Trophoblast cell (in vitro differentiated cells and primary cell): Measurements from ENCODE around the gene SERINC5.

Experiments used
- DNase-seq, 2 donors: peaks; one replicate each; pipeline ENCODE4 v3.0.0-alpha.2; 2016
- H2AFZ ChIP-seq: 2 replicates; pipeline ENCODE4 v1.6.1; 2013; ENCODE audit warnings: low read length, moderate library complexity, mild to moderate bottlenecking; ENCODE audit not compliant: insufficient read depth, poor library complexity
- H2AK5ac ChIP-seq: 2 replicates; pipeline ENCODE4 v1.6.1; 2013; ENCODE audit warnings: mild to moderate bottlenecking, low read length
- H2BK120ac ChIP-seq: 2 replicates; pipeline ENCODE4 v1.6.1; 2013; ENCODE audit warnings: low read length, mild to moderate bottlenecking, moderate library complexity; ENCODE audit not compliant: insufficient read depth, poor library complexity
- H2BK12ac ChIP-seq: 2 replicates; pipeline ENCODE4 v1.6.1; 2013; ENCODE audit warnings: mild to moderate bottlenecking, low read length, moderate library complexity
- H2BK5ac ChIP-seq: 2 replicates; pipeline ENCODE4 v1.6.1; 2013; ENCODE audit warnings: low read length, low read depth, moderate library complexity, mild to moderate bottlenecking; ENCODE audit not compliant: poor library complexity
- H3K14ac ChIP-seq: 2 replicates; pipeline ENCODE4 v1.6.1; 2013; ENCODE audit warnings: mild to moderate bottlenecking, low read length
- H3K18ac ChIP-seq: 2 replicates; pipeline ENCODE4 v1.6.1; 2013; ENCODE audit warnings: mild to moderate bottlenecking, low read length
- H3K23ac ChIP-seq: 2 replicates; pipeline ENCODE4 v1.6.1; 2013; ENCODE audit warnings: low read length
- H3K27ac ChIP-seq: 2 replicates; pipeline ENCODE4 v1.5.1; 2013; ENCODE audit warnings: low read depth, mild to moderate bottlenecking, inconsistent platforms, low read length, moderate library complexity
- H3K27me3 ChIP-seq: 2 replicates; pipeline ENCODE4 v1.6.1; 2013; ENCODE audit warnings: inconsistent platforms, mild to moderate bottlenecking, low read length, moderate library complexity; ENCODE audit not compliant: insufficient read depth
- H3K36me3 ChIP-seq, 2 experiments: 1 replicate in 1 of 2; 2 replicates in 1 of 2; pipeline ENCODE4 v1.6.1; 2013; ENCODE audit warnings: low read length in 2 of 2, mild to moderate bottlenecking in 2 of 2, moderate library complexity in 1 of 2; ENCODE audit not compliant: insufficient read depth in 2 of 2, control insufficient read depth in 1 of 2
- H3K4ac ChIP-seq: 2 replicates; pipeline ENCODE4 v1.6.1; 2013; ENCODE audit warnings: low read depth, mild to moderate bottlenecking, low read length, moderate library complexity
- H3K4me1 ChIP-seq, 2 experiments: 1 replicate in 1 of 2; 2 replicates in 1 of 2; pipeline ENCODE4 v1.6.1; 2013; ENCODE audit warnings: low read length in 2 of 2, mild to moderate bottlenecking in 2 of 2, moderate library complexity in 1 of 2; ENCODE audit not compliant: insufficient read depth in 2 of 2, control insufficient read depth in 1 of 2
- H3K4me2 ChIP-seq: 2 replicates; pipeline ENCODE4 v1.6.1; 2013; ENCODE audit warnings: inconsistent platforms, mild to moderate bottlenecking, low read length, moderate library complexity
- H3K4me3 ChIP-seq: 2 replicates; pipeline ENCODE4 v1.5.1; 2013; ENCODE audit warnings: mild to moderate bottlenecking, low read depth, low read length, inconsistent platforms
- H3K79me1 ChIP-seq: one replicate; pipeline ENCODE4 v1.6.1; 2013; ENCODE audit warnings: low read length
- H3K79me2 ChIP-seq: 2 replicates; pipeline ENCODE4 v1.6.1; 2013; ENCODE audit warnings: low read length, mild to moderate bottlenecking; ENCODE audit not compliant: control insufficient read depth, insufficient read depth, poor library complexity
- H3K9ac ChIP-seq: 2 replicates; pipeline ENCODE4 v1.6.1; 2013; ENCODE audit warnings: mild to moderate bottlenecking, low read length
- H3K9me3 ChIP-seq: 2 replicates; pipeline ENCODE4 v1.6.1; 2013; ENCODE audit warnings: low read depth, mild to moderate bottlenecking, control low read depth, inconsistent platforms, low read length; ENCODE audit not compliant: insufficient read depth
- H4K12ac ChIP-seq: 2 replicates; pipeline ENCODE4 v1.6.1; 2013; ENCODE audit warnings: low read depth, mild to moderate bottlenecking, low read length, moderate library complexity
- H4K8ac ChIP-seq: 2 replicates; pipeline ENCODE4 v1.6.1; 2013; ENCODE audit warnings: low read depth, mild to moderate bottlenecking, low read length, moderate library complexity
- H4K91ac ChIP-seq: one replicate; pipeline ENCODE4 v1.6.1; 2013; ENCODE audit warnings: low read depth, mild to moderate bottlenecking, low read length, moderate library complexity
- WGBS: extraction: QIAGEN DNeasy Blood & Tissue Kit; methylation state at CpG from one replicate; pipeline ENCODE4 v1.1.7; 2013; ENCODE audit warnings: missing lambda C conversion rate; ENCODE audit not compliant: insufficient read length, insufficient coverage; ENCODE audit errors: extremely low coverage; 5-methylcytosine and 5-hydroxymethylcytosine counted together

SERINC5 gene

GRCh38 chr5:80068775-80069174 is 187.1 kb downstream of the SERINC5 start:
- Histone ChIP-seq H2BK5ac (no peak overlapping the region), H3K9me3 (no peaks in the 10 kb centered on the region), H3K4ac (no peak overlapping the region), H3K4me2 (no peak overlapping the region), H3K79me1 (no peaks in the 10 kb centered on the region), H4K91ac (no peak overlapping the region), H3K27ac (no peak overlapping the region), H2BK12ac (no peak overlapping the region), H2AK5ac (no peak overlapping the region), H3K18ac (no peak overlapping the region), H2BK120ac (no peak overlapping the region), H3K23ac (no peak overlapping the region), H3K14ac (no peak overlapping the region), H4K8ac (no peak overlapping the region), H3K79me2 (no peaks in the 10 kb centered on the region), H3K36me3 (no peaks in the 10 kb centered on the region), H3K9ac (no peak overlapping the region), H2AFZ (no peak overlapping the region), H3K4me3 (no peak overlapping the region), H3K27me3 (no peaks in the 10 kb centered on the region), H3K4me1 (no peaks in the 10 kb centered on the region), H4K12ac (no peak overlapping the region)
- no peak for DNase-seq
- WGBS = no CpG with 5 or more reads among the region's 4 CpGs

GRCh38 chr5:80068246-80068636 is 187.6 kb downstream of the SERINC5 start:
- Histone ChIP-seq H3K23ac (no peak overlapping the region), H2BK120ac (no peak overlapping the region), H3K79me2 (no peaks in the 10 kb centered on the region), H3K4me1 (no peaks in the 10 kb centered on the region), H4K91ac (no peak overlapping the region), H3K27me3 (no peaks in the 10 kb centered on the region), H3K18ac (no peak overlapping the region), H4K12ac (no peak overlapping the region), H2AFZ (no peak overlapping the region), H3K4me2 (no peak overlapping the region), H3K9ac (no peak overlapping the region), H2BK12ac (no peak overlapping the region), H3K14ac (no peak overlapping the region), H3K9me3 (no peaks in the 10 kb centered on the region), H3K36me3 (no peaks in the 10 kb centered on the region), H3K4ac (no peak overlapping the region), H2AK5ac (no peak overlapping the region), H4K8ac (no peak overlapping the region), H3K27ac (no peak overlapping the region), H3K4me3 (no peak overlapping the region), H3K79me1 (no peaks in the 10 kb centered on the region), H2BK5ac (no peak overlapping the region)
- WGBS = no CpG with 5 or more reads among the region's 5 CpGs
- no peak for DNase-seq

- Histone ChIP-seq H3K9me3 (no peaks in the 10 kb centered on the region), H2BK120ac (no peak overlapping the region), H3K4ac (no peak overlapping the region), H4K12ac (no peak overlapping the region), H2AFZ (no peak overlapping the region), H3K36me3 (no peaks in the 10 kb centered on the region), H2AK5ac (no peak overlapping the region), H3K9ac (no peak overlapping the region), H3K4me3 (no peak overlapping the region), H3K79me2 (no peaks in the 10 kb centered on the region), H3K27me3 (no peaks in the 10 kb centered on the region), H3K4me1 (no peaks in the 10 kb centered on the region), H3K23ac (no peak overlapping the region), H2BK12ac (no peak overlapping the region), H3K27ac (no peak overlapping the region), H3K14ac (no peak overlapping the region), H4K91ac (no peak overlapping the region), H2BK5ac (no peak overlapping the region), H4K8ac (no peak overlapping the region), H3K79me1 (no peaks in the 10 kb centered on the region), H3K4me2 (no peak overlapping the region), H3K18ac (no peak overlapping the region)
- no CpG with 5 or more reads among the region's 8 CpGs for WGBS
- DNase-seq = no peak
Measured at GRCh38 chr5:80067531-80068245, 188.2 kb downstream of the SERINC5 start.

- Histone ChIP-seq H3K4me1 (no peaks in the 10 kb centered on the region), H4K8ac (no peak overlapping the region), H3K27me3 (no peaks in the 10 kb centered on the region), H2AK5ac (no peak overlapping the region), H2AFZ (no peak overlapping the region), H3K79me2 (no peaks in the 10 kb centered on the region), H3K4me2 (no peak overlapping the region), H3K9me3 (no peaks in the 10 kb centered on the region), H3K27ac (no peak overlapping the region), H2BK120ac (no peak overlapping the region), H4K12ac (no peak overlapping the region), H3K9ac (no peak overlapping the region), H3K23ac (no peak overlapping the region), H3K79me1 (no peaks in the 10 kb centered on the region), H3K36me3 (no peaks in the 10 kb centered on the region), H3K4ac (no peak overlapping the region), H3K4me3 (no peak overlapping the region), H4K91ac (no peak overlapping the region), H2BK12ac (no peak overlapping the region), H3K18ac (no peak overlapping the region), H2BK5ac (no peak overlapping the region), H3K14ac (no peak overlapping the region)
- DNase-seq = no peak
- no CpG with 5 or more reads among the region's 2 CpGs for WGBS
Measured at GRCh38 chr5:80067016-80067415, 188.8 kb downstream of the SERINC5 start.
